A673 (cell line): ENCODE data around the gene TARP.
"Not testable (repeated sequence)": the region's sequence is repeated elsewhere in the genome, so short reads cannot be mapped to it uniquely, and the experiment has no call there.

Experiments used
- CTCF ChIP-seq: fragments of 300-800, 200-600 bp; sonication (generic); conservative IDR thresholded peaks from 2 replicates; pipeline ENCODE4 v1.5.1; 2017; ENCODE audit warnings: low read depth, mild to moderate bottlenecking, antibody characterized with exemption, low read length, moderate library complexity, mixed read lengths
- EZH2 ChIP-seq: fragments of 200-600 bp; sonication (generic); IDR thresholded peaks from 2 replicates; pipeline ENCODE4 v1.6.1; 2017; ENCODE audit warnings: borderline replicate concordance, low read depth, mild to moderate bottlenecking, mixed read lengths, antibody characterized with exemption, low read length; ENCODE audit not compliant: poor library complexity, severe bottlenecking

- not testable (repeated sequence) for TF ChIP-seq CTCF, EZH2
Observed at GRCh38 chr7:38269704-38270346, 3.6 kb downstream of the TARP start.
